ENCODE results near the gene MICAL2. TPM values are rescaled to one million over a fixed set of nuclear protein-coding genes. Genes with fewer than 3 reads are reported as not detected.

Gene MICAL2
- total and polyA plus RNA-seq, 2 of the 8 experiments (the other 6 are each of a cell fraction or from before 2014, with no cell fraction given) = 1.3 to 4.1 TPM

DNA sequence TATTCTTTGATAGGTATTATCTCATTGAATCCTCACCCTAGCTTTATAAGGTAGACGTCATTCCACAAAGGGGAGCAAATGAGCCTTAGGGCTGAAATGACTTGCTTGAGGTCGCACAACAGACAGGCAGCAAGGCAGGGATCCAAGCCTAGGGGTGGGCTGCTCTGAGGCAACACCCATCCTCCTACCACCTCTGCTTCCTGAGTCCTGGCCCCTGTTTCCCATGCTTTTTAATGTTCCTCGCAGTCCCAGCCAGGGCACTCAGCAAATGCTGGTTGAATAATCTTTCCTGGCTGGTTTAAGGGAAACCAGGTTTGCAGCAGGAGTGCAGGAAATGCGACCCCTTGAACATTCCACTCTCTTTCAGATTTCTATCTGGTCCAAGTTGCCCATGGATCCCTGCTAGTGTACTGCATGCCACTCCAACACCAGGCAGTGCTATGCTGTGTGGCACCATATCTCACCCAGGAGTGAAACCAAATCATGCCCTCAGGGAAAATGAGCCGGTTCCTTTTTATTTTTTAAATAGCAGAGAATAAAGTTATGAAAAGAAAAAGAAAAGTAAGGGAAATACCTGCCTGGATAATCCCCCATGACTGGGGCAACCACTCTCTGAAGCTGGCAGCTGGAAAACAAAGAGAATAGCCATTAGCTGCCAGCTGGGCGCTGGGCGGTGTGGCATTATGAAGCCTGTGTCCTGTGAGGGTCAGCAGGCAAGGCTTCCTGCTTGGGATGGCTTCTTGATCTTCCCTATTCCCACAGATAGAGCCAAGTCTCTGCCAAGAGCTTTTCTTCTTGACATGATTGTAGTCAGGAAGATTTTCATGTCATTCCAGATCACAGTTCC is 21.8 kb downstream of the MICAL2 start:
- POLR2A ChIA-PET (ENCODE audit: partially characterized antibody) = no interaction called here
- H2BK12ac ChIP-seq (ENCODE audit: low read depth, low read length) = no peak overlapping the region
- H3K4me1 ChIP-seq (replicated peaks in 1 of 4; ENCODE audit: control insufficient read depth in 3 of 4, insufficient read depth in 4 of 4, low read length in 3 of 4) = no peaks in the 10 kb centered on the region
- H3K4me2 ChIP-seq (ENCODE audit: insufficient read depth in 1 of 2, low read depth in 2 of 2, low read length in 2 of 2) = no peak overlapping the region
- 96% methylated on average over 7 of the region's 7 CpGs; no CpG with 5 or more reads in 1 of the 2 experiments for WGBS, 2 experiments (ENCODE audit: extremely low coverage in 1 of 2, insufficient coverage in 1 of 2, insufficient read length in 1 of 2, insufficient replicate concordance in 2 of 2, low coverage in 1 of 2, low lambda C conversion rate in 2 of 2, missing lambda C conversion rate in 1 of 2)
- TF ChIP-seq CHD2 (IDR thresholded peaks at IDR 0.05; ENCODE audit: low read length) (no peak), EGR1 (IDR thresholded peaks at IDR 0.05; ENCODE audit: borderline replicate concordance, low read depth, low read length) (no peak), TCF12 (IDR thresholded peaks at IDR 0.05; ENCODE audit: low read depth, low read length) (no peak), BACH1 (IDR thresholded peaks at IDR 0.05; ENCODE audit: low read length) (no peak), SUZ12 (IDR thresholded peaks at IDR 0.05; ENCODE audit: low read length) (no peak), ASH2L (IDR thresholded peaks at IDR 0.05; ENCODE audit: low read length) (no peak), CEBPB (IDR thresholded peaks at IDR 0.05; ENCODE audit: low read depth, low read length) (no peak), EZH2 (IDR thresholded peaks at IDR 0.05; ENCODE audit: low read depth, low read length, severe bottlenecking) (no peak), NANOG (IDR thresholded peaks at IDR 0.05; ENCODE audit: insufficient read depth, low read depth, low read length, poor library complexity, severe bottlenecking) (no peak), NRF1 (IDR thresholded peaks at IDR 0.05; ENCODE audit: low read depth, low read length) (no peak), TAF1 (IDR thresholded peaks at IDR 0.05; ENCODE audit: low read depth, low read length) (no peak), SP4 (IDR thresholded peaks at IDR 0.05; ENCODE audit: low read length) (no peak)
- TF ChIP-seq, protein P1, sequence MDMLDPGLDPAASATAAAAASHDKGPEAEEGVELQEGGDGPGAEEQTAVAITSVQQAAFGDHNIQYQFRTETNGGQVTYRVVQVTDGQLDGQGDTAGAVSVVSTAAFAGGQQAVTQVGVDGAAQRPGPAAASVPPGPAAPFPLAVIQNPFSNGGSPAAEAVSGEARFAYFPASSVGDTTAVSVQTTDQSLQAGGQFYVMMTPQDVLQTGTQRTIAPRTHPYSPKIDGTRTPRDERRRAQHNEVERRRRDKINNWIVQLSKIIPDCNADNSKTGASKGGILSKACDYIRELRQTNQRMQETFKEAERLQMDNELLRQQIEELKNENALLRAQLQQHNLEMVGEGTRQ (IDR thresholded peaks at IDR 0.05; ENCODE audit: low read length) = no peak
- no peaks in the 10 kb centered on the region for H4K20me1 ChIP-seq (replicated peaks in 1 of 2; ENCODE audit: control insufficient read depth in 1 of 2, insufficient read depth in 2 of 2, low read length in 2 of 2)
- no peak overlapping the region for H3K14ac ChIP-seq (ENCODE audit: insufficient read length)
- H4K5ac ChIP-seq (ENCODE audit: insufficient read length, low read depth, low read length) = no peak overlapping the region
- H3K9ac ChIP-seq (replicated peaks in 1 of 4; ENCODE audit: extremely low read depth in 1 of 4, low read depth in 3 of 4, low read length in 3 of 4) = no peak overlapping the region
- no peaks in the 10 kb centered on the region for H3K36me3 ChIP-seq (ENCODE audit: control insufficient read depth in 2 of 4, insufficient read depth in 4 of 4, low read length in 3 of 4)
- no peak overlapping the region for H4K8ac ChIP-seq (ENCODE audit: extremely low read depth, insufficient read depth, low read length)
- no peak overlapping the region for H3K18ac ChIP-seq (ENCODE audit: extremely low read depth, low read length)
- DNase-seq (ENCODE audit: low read depth in 1 of 2, low spot score in 2 of 2) = no peak
- H2BK20ac ChIP-seq (ENCODE audit: low read length) = no peak overlapping the region
- H3K27me3 ChIP-seq (replicated peaks in 1 of 4; ENCODE audit: control insufficient read depth in 3 of 4, extremely low read depth in 1 of 4, insufficient read depth in 3 of 4, low read length in 3 of 4) = no peaks in the 10 kb centered on the region; a peak in 1 of 7 replicates
- no peak overlapping the region for H3K27ac ChIP-seq (ENCODE audit: low read depth, low read length)
- no peak overlapping the region for H2BK120ac ChIP-seq (replicated peaks; ENCODE audit: low read depth, low read length)
- H3K9me3 ChIP-seq (ENCODE audit: insufficient read depth in 2 of 2, low read depth in 1 of 2, low read length in 1 of 2) = no peaks in the 10 kb centered on the region
- H3K23me2 ChIP-seq (ENCODE audit: low read depth, low read length) = no peaks in the 10 kb centered on the region
- CTCF ChIA-PET (ENCODE audit: partially characterized antibody) = interaction anchor here (1.1 to 1.3 kb wide), 3 partner anchors 13 to 106 kb away, joined by 3 read pairs; no protein-coding TSS in a partner anchor
- no peak overlapping the region for H3K4ac ChIP-seq (replicated peaks; ENCODE audit: insufficient read length, low read depth, low read length)
- H3K4me3 ChIP-seq (ENCODE audit: extremely low read depth in 1 of 4, insufficient read depth in 2 of 4, low read depth in 3 of 4, low read length in 4 of 4) = no peak overlapping the region
- no peak overlapping the region for H2BK5ac ChIP-seq (ENCODE audit: low read depth, low read length)
- H2AK5ac ChIP-seq (ENCODE audit: low read depth, low read length) = no peak overlapping the region
- no peak overlapping the region for H2BK15ac ChIP-seq (ENCODE audit: low read length)
- no peak for FAIRE-seq
- H2AFZ ChIP-seq (ENCODE audit: low read length) = no peak overlapping the region
- H3K56ac ChIP-seq (replicated peaks; ENCODE audit: insufficient read length, low read depth, low read length) = no peak overlapping the region
- no peaks in the 10 kb centered on the region for H3K79me2 ChIP-seq (ENCODE audit: control insufficient read depth in 1 of 2, insufficient read depth in 2 of 2, low read length in 2 of 2)
- no peaks in the 10 kb centered on the region for H3K79me1 ChIP-seq (ENCODE audit: low read depth, low read length)
- H4K91ac ChIP-seq (replicated peaks; ENCODE audit: insufficient read length, low read length) = no peak overlapping the region
- H3K23ac ChIP-seq (ENCODE audit: insufficient read length) = no peak overlapping the region

Measured in H1 (cell line).